SU-DHL-6 (cell line): ENCODE data around the gene PTPRS.
"Not testable (repeated sequence)": the region's sequence is repeated elsewhere in the genome, so short reads cannot be mapped to it uniquely, and the experiment has no call there.

Experiments used
- H2AFZ ChIP-seq: fragments of 200-600 bp; sonication (generic); 2 replicates; pipeline ENCODE4 v1.6.1; 2014; ENCODE audit warnings: low read depth, mild to moderate bottlenecking, moderate library complexity, mixed read lengths, antibody characterized with exemption, low read length; ENCODE audit not compliant: severe bottlenecking
- H3F3A ChIP-seq: fragments of 200-600 bp; shearing (Covaris generic); 2 replicates; pipeline ENCODE4 v1.6.0; 2016; ENCODE audit warnings: antibody characterized with exemption, mild to moderate bottlenecking; ENCODE audit not compliant: insufficient read depth
- H3K27ac ChIP-seq: fragments of 200-600 bp; sonication (generic); 2 replicates; pipeline ENCODE4 v1.5.1; 2016; ENCODE audit warnings: low read depth, mild to moderate bottlenecking, low read length, moderate library complexity, mixed read lengths
- H3K27me3 ChIP-seq: fragments of 200-600 bp; sonication (generic), shearing (Covaris generic); 2 replicates; pipeline ENCODE4 v1.6.0; 2014; ENCODE audit warnings: mild to moderate bottlenecking, low read length
- H3K36me3 ChIP-seq: fragments of 200-600 bp; sonication (generic); 2 replicates; pipeline ENCODE4 v1.6.1; 2014; ENCODE audit warnings: mild to moderate bottlenecking, low read length, mixed read lengths
- H3K4me2 ChIP-seq: fragments of 300-600, 200-600 bp; shearing (Covaris generic), sonication (generic); 2 replicates; pipeline ENCODE4 v1.6.0; 2014; ENCODE audit warnings: low read length, low read depth, mild to moderate bottlenecking; ENCODE audit not compliant: poor library complexity, severe bottlenecking
- H3K4me3 ChIP-seq: fragments of 200-600 bp; sonication (generic); 2 replicates; pipeline ENCODE4 v1.5.1; 2014; ENCODE audit warnings: antibody characterized with exemption, low read length, mild to moderate bottlenecking, mixed read lengths; ENCODE audit not compliant: insufficient read depth, poor library complexity, severe bottlenecking
- H3K79me2 ChIP-seq: fragments of 200-600 bp; sonication (generic); 2 replicates; pipeline ENCODE4 v1.6.1; 2014; ENCODE audit warnings: mild to moderate bottlenecking, low read length, moderate library complexity; ENCODE audit not compliant: insufficient read depth
- H3K9ac ChIP-seq: fragments of 200-600 bp; sonication (generic); 2 replicates; pipeline ENCODE4 v1.7.0; 2014; ENCODE audit warnings: mild to moderate bottlenecking, low read length
- H3K9me2 ChIP-seq: fragments of 200-600 bp; sonication (generic); replicated peaks from 2 replicates; pipeline ENCODE4 v1.6.1; 2014; ENCODE audit warnings: low read length; ENCODE audit not compliant: insufficient read depth
- H3K9me3 ChIP-seq: fragments of 200-600 bp; sonication (generic); 2 replicates; pipeline ENCODE4 v1.6.1; 2014; ENCODE audit warnings: low read length, mixed read lengths; ENCODE audit not compliant: insufficient read depth
- H4K20me1 ChIP-seq: fragments of 200-600 bp; sonication (generic); 2 replicates; pipeline ENCODE4 v1.6.1; 2014; ENCODE audit warnings: low read depth, mild to moderate bottlenecking, antibody characterized with exemption, low read length, moderate library complexity, mixed read lengths
- CTCF ChIP-seq: fragments of 200-600 bp; sonication (generic); IDR thresholded peaks from one replicate; pipeline ENCODE4 v1.5.1; 2017; ENCODE audit warnings: antibody characterized with exemption, mild to moderate bottlenecking, low read length, moderate library complexity; ENCODE audit not compliant: insufficient read depth, poor library complexity, severe bottlenecking
- EZH2phosphoT487 ChIP-seq: fragments of 200-600 bp; sonication (generic), shearing (Covaris generic); conservative IDR thresholded peaks from 2 replicates; pipeline ENCODE4 v1.6.1; 2018; ENCODE audit warnings: mild to moderate bottlenecking, antibody characterized with exemption, low read length, moderate library complexity, mixed read lengths

Gene PTPRS

GRCh38 chr19:5330307-5330720 is 10.3 kb downstream of the PTPRS start:
- Histone ChIP-seq H3K4me2 (no peak overlapping the region), H3K9me2 (no peaks in the 10 kb centered on the region), H3F3A (no peaks in the 10 kb centered on the region), H4K20me1 (no peaks in the 10 kb centered on the region), H3K27ac (no peak overlapping the region), H3K4me3 (no peak overlapping the region), H3K27me3 (no peaks in the 10 kb centered on the region), H3K9me3 (no peaks in the 10 kb centered on the region), H3K9ac (no peak overlapping the region), H3K79me2 (no peaks in the 10 kb centered on the region), H3K36me3 (no peaks in the 10 kb centered on the region), H2AFZ (no peak overlapping the region)
- no peak for TF ChIP-seq CTCF
- TF ChIP-seq EZH2phosphoT487 = no peak

- no peaks in the 10 kb centered on the region for H3K36me3 ChIP-seq
These were observed 11.5 kb downstream of the PTPRS start for GRCh38 chr19:5329141-5329540.

GRCh38 chr19:5328407-5328806 is 12.2 kb downstream of the PTPRS start:
- not testable (repeated sequence) for H3K27me3 ChIP-seq, H3F3A ChIP-seq, H3K79me2 ChIP-seq, H3K4me3 ChIP-seq, H3K4me2 ChIP-seq, H4K20me1 ChIP-seq, H3K9ac ChIP-seq, H3K27ac ChIP-seq, H2AFZ ChIP-seq, H3K9me3 ChIP-seq, H3K36me3 ChIP-seq, H3K9me2 ChIP-seq

More at GRCh38 chr19:5329141-5329540, 11.5 kb downstream of the PTPRS start:
- no peak overlapping the region for H3K27ac ChIP-seq
- no peak overlapping the region for H3K9ac ChIP-seq
- no peaks in the 10 kb centered on the region for H3F3A ChIP-seq
- H3K79me2 ChIP-seq = no peaks in the 10 kb centered on the region
- H3K4me3 ChIP-seq = no peak overlapping the region
- no peaks in the 10 kb centered on the region for H4K20me1 ChIP-seq
- H3K4me2 ChIP-seq = no peak overlapping the region
- H3K9me2 ChIP-seq = no peaks in the 10 kb centered on the region
- no peak overlapping the region for H2AFZ ChIP-seq
- H3K9me3 ChIP-seq = no peaks in the 10 kb centered on the region
- TF ChIP-seq CTCF (no peak), EZH2phosphoT487 (no peak)
- H3K27me3 ChIP-seq = no peaks in the 10 kb centered on the region

- Histone ChIP-seq H3K9me2 (no peaks in the 10 kb centered on the region), H3K27ac (no peak overlapping the region), H2AFZ (no peak overlapping the region), H3K36me3 (no peaks in the 10 kb centered on the region), H3K79me2 (no peaks in the 10 kb centered on the region), H3K27me3 (no peaks in the 10 kb centered on the region), H3K9me3 (no peaks in the 10 kb centered on the region), H3K4me2 (no peak overlapping the region), H3K4me3 (no peak overlapping the region), H4K20me1 (no peaks in the 10 kb centered on the region), H3K9ac (no peak overlapping the region), H3F3A (no peaks in the 10 kb centered on the region)
- TF ChIP-seq EZH2phosphoT487 = no peak
- TF ChIP-seq CTCF = no peak
These were observed 13.5 kb downstream of the PTPRS start for GRCh38 chr19:5326986-5327623.
